Small intestine (tissue), 7 donors: ENCODE results near the gene CLEC18B. TPM values are rescaled to one million over a fixed set of nuclear protein-coding genes. Genes with fewer than 3 reads are reported as not detected.
A peak's percentile ranks its signal among the peaks of the same experiment; 100 is the strongest.
"Not testable (repeated sequence)": the region's sequence is repeated elsewhere in the genome, so short reads cannot be mapped to it uniquely, and the experiment has no call there.

ENCODE experiments used
- DNase-seq, 2 donors: peaks; one replicate each; pipeline versions ENCODE4 v3.0.0 to v3.0.0-alpha.2; 2013
- FAIRE-seq: peaks from 2 replicates; lab custom pipeline; 2012; peaks lifted over from hg19 to GRCh38; lab: Jason Lieb, UNC
- H3K27ac ChIP-seq, 3 donors: one replicate each; pipeline ENCODE4 v1.5.1; 2013; ENCODE audit warnings: low read length in 2 of 3, mild to moderate bottlenecking in 2 of 3, control low read depth in 1 of 3, inconsistent platforms in 1 of 3, low read depth in 1 of 3, moderate library complexity in 1 of 3
- H3K27me3 ChIP-seq, 3 donors: one replicate each; pipeline ENCODE4 v1.6.1; 2013; ENCODE audit warnings: low read length in 3 of 3, inconsistent platforms in 1 of 3; ENCODE audit not compliant: control insufficient read depth in 3 of 3, insufficient read depth in 3 of 3
- H3K36me3 ChIP-seq, 3 donors: one replicate each; pipeline ENCODE4 v1.6.1; 2013; ENCODE audit warnings: low read length in 3 of 3, inconsistent platforms in 1 of 3, low read depth in 1 of 3, mild to moderate bottlenecking in 1 of 3, moderate library complexity in 1 of 3; ENCODE audit not compliant: control insufficient read depth in 3 of 3, insufficient read depth in 2 of 3
- H3K4me1 ChIP-seq, 3 donors: one replicate each; pipeline ENCODE4 v1.6.1; 2013; ENCODE audit warnings: low read length in 2 of 3, inconsistent platforms in 1 of 3, low read depth in 1 of 3, mild to moderate bottlenecking in 1 of 3, moderate library complexity in 1 of 3; ENCODE audit not compliant: control insufficient read depth in 3 of 3, insufficient read depth in 2 of 3
- H3K4me3 ChIP-seq, 3 donors: one replicate each; pipeline ENCODE4 v1.5.1; 2013; ENCODE audit warnings: low read length in 3 of 3, control low read depth in 1 of 3, inconsistent platforms in 1 of 3, low read depth in 1 of 3, mild to moderate bottlenecking in 1 of 3, moderate library complexity in 1 of 3
- H3K9me3 ChIP-seq, 2 donors: one replicate each; pipeline ENCODE4 v1.6.1; 2013; ENCODE audit warnings: low read depth in 1 of 2, low read length in 1 of 2; ENCODE audit not compliant: control insufficient read depth in 2 of 2, insufficient read depth in 1 of 2
- WGBS, 3 donors: extraction: QIAGEN DNeasy Blood & Tissue Kit; methylation state at CpG; one replicate each; pipeline ENCODE4 v1.1.7; 2013; 5-methylcytosine and 5-hydroxymethylcytosine counted together
- polyA plus RNA-seq, 4 donors: library from polyadenylated mRNA; stranded (reverse) in 3 of 4; unstranded in 1 of 4; fragments of 200-250 nt in 3 of 4; fragments of 120-200 nt in 1 of 4; gene quantifications; one replicate each; pipeline versions ENCODE4 v1.2.1 to v1.2.3, GENCODE V29; 2013
- donor health status: healthy with polysubstance abuse.
- donor health status: control.
- donor health status: control.
- donor health status: Bipolar disorder and iron deficiency.
- donor health status: healthy.

Gene CLEC18B
- polyA plus RNA-seq, 4 donors, result 0.92 to 4.5 (median 1.4) TPM

DNA sequence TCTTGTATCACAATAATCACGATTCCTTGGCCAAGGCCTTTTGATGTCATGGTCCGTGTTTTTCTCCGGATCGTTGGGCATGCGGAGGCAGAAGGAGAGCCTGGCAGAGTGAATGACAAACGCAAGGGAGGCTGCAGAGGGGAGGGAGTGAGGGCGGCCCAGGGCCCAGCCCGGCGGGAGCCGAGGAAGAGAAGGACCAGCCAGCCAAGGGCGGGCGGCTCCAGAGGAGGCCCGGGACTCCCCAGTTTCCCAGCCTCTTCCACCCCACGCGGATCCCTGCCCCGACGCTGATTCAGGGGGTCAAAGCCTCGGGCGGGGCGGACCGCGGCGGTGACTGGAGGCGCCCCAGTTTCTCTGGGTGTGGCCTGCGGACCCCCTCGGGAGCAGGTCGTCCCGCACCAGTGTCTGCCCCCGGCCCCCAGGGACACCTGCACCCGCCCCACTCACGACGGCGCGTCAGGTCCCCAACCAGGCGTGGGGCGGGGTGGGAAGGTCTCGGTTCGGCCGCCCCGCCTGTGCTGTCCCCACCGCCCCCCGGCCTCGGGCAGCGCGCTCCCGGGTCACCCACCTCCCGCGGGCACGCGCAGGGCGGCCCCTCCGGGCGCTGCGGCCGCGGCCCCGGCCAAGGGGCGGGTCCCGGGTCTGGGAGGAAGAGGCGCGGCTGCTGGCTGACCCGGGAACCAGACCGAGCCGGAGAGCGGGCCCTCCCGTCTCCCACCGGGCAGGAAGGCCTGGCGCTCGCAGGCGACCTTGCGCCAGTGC is 14.5 kb downstream of the CLEC18B start:
- Histone ChIP-seq H3K4me3 (peak overlapping the region in 2 of 3 donors; percentile 32 to 35), H3K27ac (peak overlapping the region in 1 of 3 donors; percentile 70)
- not testable (repeated sequence) for H3K36me3 ChIP-seq, FAIRE-seq, H3K4me1 ChIP-seq, H3K9me3 ChIP-seq, DNase-seq, H3K27me3 ChIP-seq
- WGBS, 3 donors, result 0 to 40% (median 3%) methylated on average over 3 to 28 of the region's 71 CpGs

DNA sequence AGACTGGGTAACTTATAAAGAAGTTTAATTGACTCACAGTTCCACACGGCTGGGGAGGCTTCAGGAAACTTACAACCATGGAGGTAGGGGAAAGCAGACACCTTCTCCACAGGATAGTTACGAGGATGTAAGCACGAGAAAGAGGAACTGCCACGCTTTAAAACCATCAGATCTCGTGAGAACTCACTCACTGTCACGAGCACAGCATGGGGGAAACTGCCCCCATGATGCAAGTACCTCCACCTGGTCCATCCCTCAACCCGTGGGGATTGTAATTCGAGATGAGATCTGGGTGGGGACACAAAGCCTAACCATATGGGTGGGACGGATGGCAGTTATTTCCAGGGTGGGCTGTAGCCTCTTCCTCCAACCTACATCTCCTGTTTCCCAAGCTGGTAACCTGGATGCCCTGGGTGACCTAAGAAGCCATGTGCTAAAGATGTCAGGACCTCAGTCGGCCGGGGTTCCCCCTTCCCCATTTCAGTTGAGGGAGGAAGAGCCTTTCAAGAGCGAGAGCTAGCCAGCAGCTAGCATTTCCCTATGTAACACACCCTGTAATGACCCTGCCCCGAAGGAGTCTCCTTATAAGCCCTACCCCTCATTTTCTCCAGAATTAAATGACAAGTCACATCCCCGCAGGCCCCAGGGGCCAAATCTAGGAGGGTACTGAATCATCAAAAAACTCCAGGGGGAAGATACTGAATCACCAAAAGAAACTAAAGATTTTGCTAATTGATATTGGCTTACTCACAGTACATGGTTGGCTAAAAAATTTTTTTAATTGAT is 16.9 kb downstream of the CLEC18B start:
- FAIRE-seq, H3K9me3 ChIP-seq, H3K27me3 ChIP-seq, H3K27ac ChIP-seq, DNase-seq, H3K4me1 ChIP-seq, H3K4me3 ChIP-seq, H3K36me3 ChIP-seq: not testable (repeated sequence)
- 55 to 68% (median 55%) methylated on average over 5 to 6 of the region's 14 CpGs for WGBS, 3 donors

DNA sequence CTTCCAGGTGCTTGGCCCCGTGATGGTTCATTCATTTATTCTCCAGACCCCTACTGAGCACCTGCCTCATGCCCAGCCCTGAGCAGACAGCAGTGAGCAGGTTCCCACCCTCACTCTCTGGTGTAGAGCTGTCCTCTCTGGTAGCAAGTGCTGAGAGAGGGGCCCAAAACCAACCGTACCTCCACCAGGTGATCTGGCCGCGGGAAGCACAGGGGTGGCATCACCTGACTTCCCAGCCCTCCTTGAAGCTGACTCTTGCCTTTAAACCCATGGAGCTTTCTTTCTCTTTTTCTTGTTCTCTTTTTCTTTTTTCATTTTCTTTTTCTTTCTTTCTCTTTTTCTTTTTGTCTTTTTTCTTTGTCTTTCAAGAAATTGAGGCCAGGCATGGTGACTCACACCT is 21.0 kb downstream of the CLEC18B start:
- 86 to 88% (median 87%) methylated on average over 3 of the region's 4 CpGs for WGBS, 3 donors
- not testable (repeated sequence) for H3K9me3 ChIP-seq, H3K36me3 ChIP-seq, H3K4me3 ChIP-seq, H3K27me3 ChIP-seq, FAIRE-seq, H3K27ac ChIP-seq, H3K4me1 ChIP-seq, DNase-seq

- H3K4me3 ChIP-seq, FAIRE-seq, H3K4me1 ChIP-seq, DNase-seq, H3K27ac ChIP-seq, H3K36me3 ChIP-seq, H3K9me3 ChIP-seq, H3K27me3 ChIP-seq: not testable (repeated sequence)
- 45 to 63% (median 53%) methylated on average over 11 of the region's 15 CpGs for WGBS, 3 donors
These were observed 22.9 kb downstream of the CLEC18B start for GRCh38 chr16:74398212-74398895.

DNA sequence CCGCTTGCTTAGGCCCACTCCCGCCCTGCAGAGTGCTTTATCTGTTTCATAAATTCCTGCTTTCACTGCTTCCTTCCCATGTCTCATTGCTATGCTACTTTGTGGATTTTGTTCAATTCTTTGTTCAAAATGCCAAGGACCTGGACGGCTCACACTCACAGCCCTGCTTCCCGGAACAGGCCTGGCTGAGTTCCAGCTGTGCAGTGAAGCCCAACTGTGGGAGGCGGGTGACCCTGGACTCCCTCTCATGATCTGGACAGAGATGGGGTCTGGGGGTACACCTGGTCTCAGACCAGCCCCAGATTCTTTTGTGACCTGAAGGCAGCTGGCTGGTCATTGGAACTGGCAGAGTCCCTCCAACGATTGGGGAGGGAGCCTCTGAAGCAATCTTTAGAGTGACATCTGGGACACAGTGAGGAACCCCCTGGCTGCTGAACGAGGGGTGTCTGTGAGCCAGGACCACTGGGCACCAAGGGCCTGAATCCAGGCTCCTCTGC is 24.7 kb downstream of the CLEC18B start:
- not testable (repeated sequence) for H3K36me3 ChIP-seq, H3K4me3 ChIP-seq, DNase-seq, H3K27ac ChIP-seq, H3K4me1 ChIP-seq, H3K27me3 ChIP-seq, H3K9me3 ChIP-seq, FAIRE-seq
- 60 to 73% (median 71%) methylated on average over 7 of the region's 7 CpGs for WGBS, 3 donors

DNA sequence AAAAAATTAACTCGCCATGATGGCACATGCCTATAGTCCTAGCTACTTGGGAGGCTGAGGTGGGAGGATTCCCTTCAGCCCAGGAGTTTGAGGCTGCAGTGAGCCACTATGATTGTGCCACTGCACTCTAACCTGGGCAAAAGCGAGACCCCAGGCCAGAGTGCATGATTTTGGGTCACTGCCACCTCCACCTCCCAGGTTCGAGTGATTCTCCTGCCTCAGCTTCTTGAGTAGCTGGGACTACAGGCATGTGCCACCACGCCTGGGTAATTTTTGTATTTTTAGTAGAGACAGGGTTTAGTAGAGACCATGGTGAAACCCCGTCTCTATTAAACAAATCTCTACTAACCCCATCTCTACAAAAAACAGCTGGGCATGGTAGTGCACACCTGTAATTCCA is 26.7 kb downstream of the CLEC18B start:
- not testable (repeated sequence) for H3K36me3 ChIP-seq, H3K9me3 ChIP-seq, H3K4me1 ChIP-seq, DNase-seq, H3K4me3 ChIP-seq, H3K27me3 ChIP-seq, FAIRE-seq, H3K27ac ChIP-seq
- WGBS, 3 donors, result 79 to 86% (median 81%) methylated on average over 3 of the region's 5 CpGs

- 90 to 93% (median 91%) methylated on average over 9 of the region's 9 CpGs for WGBS, 3 donors
- not testable (repeated sequence) for DNase-seq, H3K4me1 ChIP-seq, FAIRE-seq, H3K27me3 ChIP-seq, H3K27ac ChIP-seq, H3K9me3 ChIP-seq, H3K36me3 ChIP-seq, H3K4me3 ChIP-seq
These were observed 27.1 kb downstream of the CLEC18B start for GRCh38 chr16:74394131-74394530.

DNA sequence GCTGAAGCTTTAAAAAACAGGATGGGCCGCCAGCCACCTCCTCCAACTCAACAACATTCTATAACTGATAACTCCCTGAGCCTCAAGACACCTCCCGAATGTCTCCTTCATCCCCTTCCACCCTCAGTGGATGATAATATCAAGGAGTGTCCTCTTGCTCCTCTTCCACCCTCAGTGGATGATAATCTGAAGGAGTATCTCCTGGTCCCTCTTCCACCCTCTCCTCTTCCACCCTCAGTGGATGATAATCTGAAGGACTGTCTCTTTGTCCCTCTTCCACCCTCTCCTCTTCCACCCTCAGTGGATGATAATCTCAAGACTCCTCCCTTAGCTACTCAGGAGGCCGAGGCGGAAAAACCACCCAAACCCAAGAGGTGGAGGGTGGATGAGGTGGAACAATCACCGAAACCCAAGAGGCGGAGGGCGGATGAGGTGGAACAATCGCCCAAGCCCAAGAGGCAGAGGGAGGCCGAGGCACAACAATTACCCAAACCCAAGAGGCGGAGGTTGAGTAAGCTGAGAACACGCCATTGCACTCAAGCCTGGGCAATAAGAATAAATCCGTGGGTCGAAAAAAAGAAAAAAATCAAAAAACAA is 29.7 kb downstream of the CLEC18B start:
- 81 to 86% (median 84%) methylated on average over 9 of the region's 13 CpGs for WGBS, 3 donors

More for the DNA sequence above, 29.7 kb downstream of the CLEC18B start:
- DNase-seq, H3K36me3 ChIP-seq, FAIRE-seq, H3K9me3 ChIP-seq, H3K27ac ChIP-seq, H3K4me3 ChIP-seq, H3K4me1 ChIP-seq, H3K27me3 ChIP-seq: not testable (repeated sequence)
